ENCODE data around the gene CEACAM16. TPM values are rescaled to one million over a fixed set of nuclear protein-coding genes. Genes with fewer than 3 reads are reported as not detected.

CEACAM16 gene
- total and polyA plus RNA-seq, 9 of the 15 experiments (the other 6 are each of a cell fraction or from before 2014, with no cell fraction given), result not detected

DNA sequence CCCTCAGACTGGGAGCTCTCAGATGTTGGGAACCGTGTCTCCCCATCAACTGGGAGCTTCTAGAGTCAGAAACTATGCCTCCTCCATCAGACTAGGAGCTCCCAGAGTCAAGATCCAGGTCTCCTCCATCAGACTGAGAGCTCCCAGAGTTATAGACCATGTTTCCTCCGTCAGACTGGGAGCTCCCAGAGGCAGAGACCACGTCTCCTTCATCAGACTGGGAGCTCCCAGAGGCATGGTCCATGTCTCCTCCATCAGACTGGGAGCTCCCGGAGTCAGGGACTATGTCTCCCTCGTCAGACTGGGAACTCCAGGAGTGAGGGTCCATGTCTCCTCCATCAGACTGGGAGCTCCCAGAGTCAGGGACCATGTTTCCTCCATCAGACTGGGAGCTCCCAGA, 10.0 kb downstream of the CEACAM16 start:
- ATAC-seq (no peak), DNase-seq (ENCODE audit: extremely low read depth in 1 of 4, low spot score in 3 of 4) (no peak), FAIRE-seq (no peak)
- intact Hi-C loops (cut with micrococcal nuclease) (no loop called here), in situ Hi-C loops (cut with MboI) (no loop called here)
- no peaks in the 10 kb centered on the region for H3K27me3 ChIP-seq (ENCODE audit: control insufficient read depth in 2 of 2, insufficient read depth in 2 of 2, low read length in 2 of 2)
- no peak overlapping the region for H2AFZ ChIP-seq (ENCODE audit: low read depth, low read length)
- no peaks in the 10 kb centered on the region for H3K79me2 ChIP-seq (ENCODE audit: control insufficient read depth, insufficient read depth, low read length)
- 16% methylated on average over 5 of the region's 5 CpGs for WGBS (ENCODE audit: insufficient coverage, low coverage, missing lambda C conversion rate)
- H3K4me3 ChIP-seq, result no peak overlapping the region
- no TSS peak for BruUV-seq (replicated peaks)
- H3K9ac ChIP-seq (ENCODE audit: insufficient read depth in 1 of 2, low read depth in 2 of 2, low read length in 2 of 2), result no peak overlapping the region
- H3K9me1 ChIP-seq (ENCODE audit: control insufficient read depth, insufficient read depth, low read length), result no peaks in the 10 kb centered on the region
- H4K20me1 ChIP-seq (replicated peaks; ENCODE audit: control insufficient read depth, insufficient read depth, low read length), result no peaks in the 10 kb centered on the region
- H3K36me3 ChIP-seq (ENCODE audit: control insufficient read depth, insufficient read depth, low read length), result no peaks in the 10 kb centered on the region
- ChIA-PET POLR2A (no interaction called here), CTCF (ENCODE audit: low intra/inter-chr PET ratio) (interaction anchor here (0.6 kb wide), 1 partner anchor 62 kb away, joined by 3 read pairs; no protein-coding TSS in a partner anchor)
- peaks cover 0 to 7% of the 10 kb centered on the region in 2 experiments; a peak in 2 of 5 replicates for H3K4me1 ChIP-seq (replicated peaks in 1 of 2; ENCODE audit: control insufficient read depth in 2 of 2, insufficient read depth in 2 of 2, low read length in 2 of 2)
- TF ChIP-seq PCBP2 (IDR thresholded peaks at IDR 0.05; ENCODE audit: low read depth, low read length, poor library complexity, severe bottlenecking) (no peak), ZEB2 (IDR thresholded peaks at IDR 0.05) (no peak), ZFP36 (IDR thresholded peaks at IDR 0.05; ENCODE audit: low read depth, low read length, partially characterized antibody) (peak; percentile 30), KLF1 (tag; IDR thresholded peaks at IDR 0.05) (no peak), TSC22D4 (tag; IDR thresholded peaks at IDR 0.05) (no peak)
- no peaks in the 10 kb centered on the region for H3K9me3 ChIP-seq (replicated peaks; ENCODE audit: control insufficient read depth, insufficient read depth, low read depth, low read length)
- H3K4me2 ChIP-seq (ENCODE audit: insufficient read depth, low read length), result no peak overlapping the region
- H3K27ac ChIP-seq (ENCODE audit: extremely low read depth, low read depth, low read length), result no peak overlapping the region
